ENCODE results near the gene TPGS1. TPM values are rescaled to one million over a fixed set of nuclear protein-coding genes. Genes with fewer than 3 reads are reported as not detected.

Gene TPGS1
- total RNA-seq, 1 experiment from 2014 or later, result 11.5 TPM

- Mint-ChIP-seq H3K27me3 (ENCODE audit: insufficient read depth, unreplicated experiment) (no peaks in the 10 kb centered on the region), H3K9me3 (ENCODE audit: unreplicated experiment) (no peaks in the 10 kb centered on the region), H3K4me3 (ENCODE audit: unreplicated experiment) (peak overlapping the region; percentile 82), H3K36me3 (ENCODE audit: insufficient read depth, unreplicated experiment) (peaks cover 16% of the 10 kb centered on the region), H3K27ac (ENCODE audit: unreplicated experiment) (peak overlapping the region; percentile 70), H3K4me1 (ENCODE audit: low read depth, unreplicated experiment) (peaks cover 6% of the 10 kb centered on the region)
- H3K4me3 ChIP-seq (ENCODE audit: low read depth, low read length), result peak overlapping the region; percentile 94
- ChIA-PET POLR2A (interaction anchor here (0.8 to 1.9 kb wide), 3 partner anchors 13 to 24 kb away, joined by 3 to 7 read pairs (median 5); no protein-coding TSS in a partner anchor), CTCF (interaction anchor here (1.2 to 3.1 kb wide), 3 partner anchors 20 to 204 kb away, joined by 3 to 28 read pairs (median 9); no protein-coding TSS in a partner anchor)
- DNase-seq, result no peak
- TF ChIP-seq CTCF (IDR thresholded peaks at IDR 0.05; ENCODE audit: insufficient read depth in 1 of 2, low read depth in 1 of 2, low read length in 1 of 2, severe bottlenecking in 1 of 2, unreplicated experiment in 1 of 2), result no peak
- H3K9me3 ChIP-seq, result no peaks in the 10 kb centered on the region
- intact Hi-C loops (cut with micrococcal nuclease; ENCODE audit: unreplicated experiment), result loop anchor here (5.0 kb wide), 1 partner anchor 42 kb away; the partner anchor contains the start of gene BSG
- H3K36me3 ChIP-seq (ENCODE audit: control insufficient read depth, insufficient read depth, low read length), result 0 out of 2 replicates have a peak, but pooled peaks cover 1% of the 10 kb centered on the region
- H3K4me1 ChIP-seq, result peaks cover 30% of the 10 kb centered on the region
- TSS peak; percentile 93 for BruUV-seq (replicated peaks)
- no peaks in the 10 kb centered on the region for H3K27me3 ChIP-seq (replicated peaks; ENCODE audit: control insufficient read depth, insufficient read depth, low read length)
These were observed 23.1 kb downstream of the TPGS1 start for GRCh38 chr19:530134-531008.

- intact Hi-C loops (cut with micrococcal nuclease; ENCODE audit: unreplicated experiment), result loop anchor here (5.0 kb wide), 1 partner anchor 41 kb away; the partner anchor contains the start of gene BSG
- peaks cover 1% of the 10 kb centered on the region; the same call in 1 of the 2 replicates for H3K36me3 ChIP-seq (ENCODE audit: control insufficient read depth, insufficient read depth, low read length)
- H3K4me3 Mint-ChIP-seq (ENCODE audit: unreplicated experiment), result peak overlapping the region; percentile 82
- peak overlapping the region; percentile 72 for H3K27ac Mint-ChIP-seq (ENCODE audit: unreplicated experiment)
- H3K36me3 Mint-ChIP-seq (ENCODE audit: insufficient read depth, unreplicated experiment), result peaks cover 20% of the 10 kb centered on the region
- no peaks in the 10 kb centered on the region for H3K27me3 ChIP-seq (replicated peaks; ENCODE audit: control insufficient read depth, insufficient read depth, low read length)
- H3K9me3 Mint-ChIP-seq (ENCODE audit: unreplicated experiment), result no peaks in the 10 kb centered on the region
- CTCF ChIA-PET, result interaction anchor here (1.2 to 3.1 kb wide), 3 partner anchors 21 to 203 kb away, joined by 3 to 28 read pairs (median 9); no protein-coding TSS in a partner anchor
- POLR2A ChIA-PET, result interaction anchor here (0.5 to 1.9 kb wide), 7 partner anchors 14 to 111 kb away, joined by 3 to 9 read pairs (median 4); partner anchors contain the start of gene TPGS1
- DNase-seq, result peak; percentile 91 to 95
- peaks cover 6% of the 10 kb centered on the region for H3K4me1 Mint-ChIP-seq (ENCODE audit: low read depth, unreplicated experiment)
- peak in 1 of 2 experiments; percentile 6 for TF ChIP-seq CTCF (IDR thresholded peaks at IDR 0.05; ENCODE audit: insufficient read depth in 1 of 2, low read depth in 1 of 2, low read length in 1 of 2, severe bottlenecking in 1 of 2, unreplicated experiment in 1 of 2)
- no TSS peak for BruUV-seq (replicated peaks)
- no peaks in the 10 kb centered on the region for H3K9me3 ChIP-seq
- H3K4me3 ChIP-seq (ENCODE audit: low read depth, low read length), result peak overlapping the region; percentile 94
- H3K4me1 ChIP-seq, result peaks cover 30% of the 10 kb centered on the region
- no peaks in the 10 kb centered on the region for H3K27me3 Mint-ChIP-seq (ENCODE audit: insufficient read depth, unreplicated experiment)
These were observed 23.9 kb downstream of the TPGS1 start for GRCh38 chr19:531009-531752.
